GM18519 (cell line): ENCODE measurements around the gene SLC51A.

Source experiments
- ATAC-seq: cut with Tn5 transposase; IDR thresholded peaks from one replicate; pipeline ENCODE4 v1.9.1; 2021; ENCODE audit warnings: mild to moderate bottlenecking, moderate library complexity; ENCODE audit not compliant: unreplicated experiment, low FRiP score

SLC51A gene

GRCh38 chr3:196214783-196215441 is 1.4 kb upstream of the SLC51A start:
- ATAC-seq = no peak

- no peak for ATAC-seq
Observed at GRCh38 chr3:196215493-196216020, 777 bp upstream of the SLC51A start.

GRCh38 chr3:196216681-196217211 is 412 bp downstream of the SLC51A start:
- no peak for ATAC-seq

- ATAC-seq = no peak
Observed at GRCh38 chr3:196217307-196218154, 1.2 kb downstream of the SLC51A start.

- no peak for ATAC-seq
Observed at GRCh38 chr3:196218155-196218712, 1.9 kb downstream of the SLC51A start.

- no peak for ATAC-seq
Observed at GRCh38 chr3:196219194-196219969, 3.0 kb downstream of the SLC51A start.

- no peak for ATAC-seq
Observed at GRCh38 chr3:196219970-196220311, 3.6 kb downstream of the SLC51A start.

- ATAC-seq = no peak
Observed at GRCh38 chr3:196220587-196220986, 4.3 kb downstream of the SLC51A start.

GRCh38 chr3:196220991-196221390 is 4.7 kb downstream of the SLC51A start:
- ATAC-seq = no peak

- ATAC-seq = no peak
Observed at GRCh38 chr3:196222876-196223595, 6.7 kb downstream of the SLC51A start.

GRCh38 chr3:196225086-196225485 is 8.8 kb downstream of the SLC51A start:
- ATAC-seq = no peak

- no peak for ATAC-seq
Observed at GRCh38 chr3:196225763-196226364, 9.5 kb downstream of the SLC51A start.

GRCh38 chr3:196227121-196227561 is 10.8 kb downstream of the SLC51A start:
- no peak for ATAC-seq

GRCh38 chr3:196227629-196228493 is 11.5 kb downstream of the SLC51A start:
- no peak for ATAC-seq

GRCh38 chr3:196232154-196232881 is 16.0 kb downstream of the SLC51A start:
- ATAC-seq = no peak

- ATAC-seq = no peak
Observed at GRCh38 chr3:196232882-196233251, 16.5 kb downstream of the SLC51A start.

GRCh38 chr3:196235452-196236122 is 19.3 kb downstream of the SLC51A start:
- no peak for ATAC-seq
